ENCODE measurements around the gene DPY19L3. TPM values are rescaled to one million over a fixed set of nuclear protein-coding genes. Genes with fewer than 3 reads are reported as not detected.
"Not testable (repeated sequence)": the region's sequence is repeated elsewhere in the genome, so short reads cannot be mapped to it uniquely, and the experiment has no call there.

Gene DPY19L3
- total RNA-seq, 4 donors from 2014 or later = 29.7 to 49.2 (median 39.8) TPM

DNA sequence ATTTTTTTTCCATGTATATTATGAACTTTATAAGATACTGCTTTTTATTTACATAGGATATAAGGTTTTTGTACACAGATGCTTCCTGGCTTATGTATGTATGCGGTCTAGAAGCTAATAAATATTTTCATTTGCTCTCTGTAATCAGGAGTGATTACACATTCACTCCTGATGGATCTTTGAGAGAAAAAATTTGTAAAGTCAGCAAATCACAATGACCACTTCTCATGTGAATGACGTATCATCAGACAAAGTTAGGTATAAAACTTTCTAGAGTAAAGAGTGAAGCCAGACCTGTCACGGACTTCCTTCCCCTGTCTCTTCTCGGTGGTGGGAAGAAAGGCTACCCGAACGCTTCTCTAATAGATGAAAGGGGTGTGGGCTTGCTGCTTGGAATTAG is 31.1 kb downstream of the DPY19L3 start:
- WGBS, 2 donors = 90 to 94% methylated on average over 6 of the region's 6 CpGs
- no peak for TF ChIP-seq CTCF (IDR thresholded peaks at IDR 0.05)
- no peak for TF ChIP-seq POLR2A (IDR thresholded peaks at IDR 0.05)
- Histone ChIP-seq H3K4me1 (no peaks in the 10 kb centered on the region), H3K4me3 (replicated peaks in 1 of 3) (no peak overlapping the region), H3K36me3 (peaks cover 0 to 6% of the 10 kb centered on the region in 2 donors), H3K27me3 (no peaks in the 10 kb centered on the region), H3K27ac (no peak overlapping the region), H3K9me3 (no peaks in the 10 kb centered on the region)
- intact Hi-C loops (cut with DNase I) = no loop called here
- no peak for DNase-seq

- Histone ChIP-seq H3K9me3 (no peaks in the 10 kb centered on the region), H3K4me3 (replicated peaks in 1 of 3) (no peak overlapping the region), H3K27ac (no peak overlapping the region), H3K27me3 (no peaks in the 10 kb centered on the region), H3K4me1 (no peaks in the 10 kb centered on the region), H3K36me3 (peaks cover 0 to 6% of the 10 kb centered on the region in 2 donors)
- DNase-seq = no peak
- WGBS, 2 donors = 97 to 100% methylated on average over 1 of the region's 1 CpG
- intact Hi-C loops (cut with DNase I) = no loop called here
- no peak for TF ChIP-seq CTCF (IDR thresholded peaks at IDR 0.05)
- no peak for TF ChIP-seq POLR2A (IDR thresholded peaks at IDR 0.05)
Measured at GRCh38 chr19:32437096-32437495, 31.5 kb downstream of the DPY19L3 start.

DNA sequence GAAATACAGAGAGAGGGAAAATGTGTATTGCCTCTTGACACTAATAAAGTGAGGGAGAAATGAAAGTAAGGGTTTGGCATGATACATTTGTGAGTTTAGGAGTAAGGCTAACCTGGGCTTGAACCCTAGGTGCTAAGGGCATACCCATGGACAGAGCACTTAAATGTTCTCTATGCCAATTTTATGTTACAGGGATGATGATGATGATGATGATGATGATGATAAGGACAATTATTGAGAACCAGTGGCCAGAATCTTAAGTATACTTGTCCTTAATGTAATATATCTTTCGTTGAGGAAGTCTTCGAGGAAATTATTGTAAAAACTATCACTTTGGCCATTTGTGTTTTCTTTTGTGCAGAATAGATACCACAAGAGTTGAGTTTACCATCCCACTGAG is 33.2 kb downstream of the DPY19L3 start:
- H3K36me3 ChIP-seq = peaks cover 0 to 6% of the 10 kb centered on the region in 2 donors
- intact Hi-C loops (cut with DNase I) = no loop called here

DNA sequence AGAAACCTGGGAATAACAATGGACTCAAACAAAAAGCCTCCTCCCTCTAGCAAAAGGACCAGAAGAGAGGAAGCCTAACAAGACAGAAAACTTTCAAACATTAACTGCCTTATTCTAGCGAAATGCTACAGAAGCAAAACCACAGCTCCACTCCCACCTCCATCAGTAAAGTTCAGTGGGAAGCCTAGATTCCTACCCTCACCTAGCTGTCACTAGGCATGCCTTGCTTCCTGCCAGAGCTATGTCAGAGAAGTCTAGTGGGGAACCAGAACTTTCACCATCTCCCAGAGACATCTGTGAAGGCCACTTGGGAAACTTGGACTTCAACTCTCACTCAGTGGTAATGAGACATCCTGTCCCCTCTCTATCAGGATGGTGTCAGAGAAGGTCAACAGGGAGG is 37.1 kb downstream of the DPY19L3 start:
- no peaks in the 10 kb centered on the region for H3K9me3 ChIP-seq

More for the DNA sequence above, 33.2 kb downstream of the DPY19L3 start:
- Histone ChIP-seq H3K27me3 (no peaks in the 10 kb centered on the region), H3K4me1 (no peaks in the 10 kb centered on the region), H3K4me3 (replicated peaks in 1 of 3) (no peak overlapping the region), H3K27ac (no peak overlapping the region), H3K9me3 (no peaks in the 10 kb centered on the region)
- WGBS, 2 donors = 96 to 100% methylated on average over 2 of the region's 2 CpGs
- TF ChIP-seq POLR2A (IDR thresholded peaks at IDR 0.05) (no peak), CTCF (IDR thresholded peaks at IDR 0.05) (no peak)
- no peak for DNase-seq

GRCh38 chr19:32447534-32447933 is 42.0 kb downstream of the DPY19L3 start:
- H3K27me3 ChIP-seq; H3K4me3 ChIP-seq (replicated peaks in 1 of 3); H3K9me3 ChIP-seq; DNase-seq; intact Hi-C loops (cut with DNase I); H3K27ac ChIP-seq; H3K4me1 ChIP-seq; H3K36me3 ChIP-seq: not testable (repeated sequence)
- WGBS, 2 donors = 96 to 97% methylated on average over 5 of the region's 5 CpGs

More for the DNA sequence above, 37.1 kb downstream of the DPY19L3 start:
- Histone ChIP-seq H3K4me3 (replicated peaks in 1 of 3) (no peak overlapping the region), H3K27ac (no peak overlapping the region), H3K27me3 (no peaks in the 10 kb centered on the region), H3K36me3 (peaks cover 0 to 4% of the 10 kb centered on the region in 2 donors), H3K4me1 (no peaks in the 10 kb centered on the region)
- no peak for DNase-seq
- no peak for TF ChIP-seq POLR2A (IDR thresholded peaks at IDR 0.05)
- TF ChIP-seq CTCF (IDR thresholded peaks at IDR 0.05) = no peak
- 89 to 100% methylated on average over 1 of the region's 1 CpG for WGBS, 2 donors
- intact Hi-C loops (cut with DNase I) = no loop called here

- Histone ChIP-seq H3K27ac (no peak overlapping the region), H3K9me3 (no peaks in the 10 kb centered on the region), H3K27me3 (no peaks in the 10 kb centered on the region), H3K36me3 (no peaks in the 10 kb centered on the region), H3K4me3 (replicated peaks in 1 of 3) (no peak overlapping the region), H3K4me1 (no peaks in the 10 kb centered on the region)
- intact Hi-C loops (cut with DNase I) = no loop called here
- WGBS, 2 donors = 95 to 96% methylated on average over 8 of the region's 8 CpGs
- TF ChIP-seq POLR2A (IDR thresholded peaks at IDR 0.05) = no peak
- TF ChIP-seq CTCF (IDR thresholded peaks at IDR 0.05) = no peak
- no peak for DNase-seq
Measured at GRCh38 chr19:32448026-32448425, 42.5 kb downstream of the DPY19L3 start.

Measured in thyroid gland (tissue), 4 donors.